Measurements from ENCODE around the gene ERICH6.

ERICH6 gene

GRCh38 chr3:150741497-150742140 is 37.9 kb upstream of the ERICH6 start:
- H3K4me3 ChIP-seq (ENCODE audit: low read depth, low read length): no peak overlapping the region
- no peak for DNase-seq (ENCODE audit: low read depth)
- TF ChIP-seq CTCF (conservative IDR thresholded peaks at IDR 0.05; ENCODE audit: low read depth, low read length): no peak

DNA sequence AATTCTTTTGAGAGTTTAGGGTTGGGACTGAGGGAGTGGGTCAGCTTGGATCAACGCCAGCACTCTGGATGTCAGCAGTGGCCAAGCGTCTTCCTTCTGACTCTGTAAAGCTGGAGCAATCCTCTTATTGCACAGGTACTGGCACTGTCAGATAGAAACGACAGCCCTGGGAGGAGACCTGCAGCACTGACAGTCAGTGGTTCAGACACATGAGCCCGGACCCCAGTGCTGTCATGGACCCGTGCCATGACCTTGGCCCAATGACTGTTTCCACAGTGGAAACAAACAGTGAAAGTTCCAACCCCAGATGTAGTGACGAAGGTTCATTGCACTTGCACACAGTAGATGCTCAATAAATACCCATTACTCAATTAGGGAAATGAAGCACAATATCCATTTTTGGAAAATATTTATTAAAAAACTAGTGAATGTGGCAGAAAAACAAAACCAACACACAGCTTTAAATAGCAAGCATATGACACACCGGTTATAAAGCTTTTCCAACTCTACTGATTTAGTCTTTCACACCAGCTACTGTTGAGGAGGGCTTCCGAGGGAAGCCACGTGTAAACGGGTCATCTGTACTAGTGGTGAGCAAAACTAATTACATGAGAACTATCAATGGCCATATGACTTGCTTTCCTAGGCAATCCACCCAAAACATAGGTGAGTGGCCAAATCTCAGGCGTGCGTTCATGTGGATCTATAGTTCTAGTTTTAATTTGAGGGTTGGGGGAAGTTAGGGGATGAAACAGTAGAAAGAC is 37.2 kb upstream of the ERICH6 start:
- no peak for DNase-seq (ENCODE audit: low read depth)
- no peak overlapping the region for H3K4me3 ChIP-seq (ENCODE audit: low read depth, low read length)
- TF ChIP-seq CTCF (conservative IDR thresholded peaks at IDR 0.05; ENCODE audit: low read depth, low read length): no peak

- TF ChIP-seq CTCF (conservative IDR thresholded peaks at IDR 0.05; ENCODE audit: low read depth, low read length): no peak
- no peak for DNase-seq (ENCODE audit: low read depth)
- no peak overlapping the region for H3K4me3 ChIP-seq (ENCODE audit: low read depth, low read length)
Measured at GRCh38 chr3:150739877-150740645, 36.3 kb upstream of the ERICH6 start.

DNA sequence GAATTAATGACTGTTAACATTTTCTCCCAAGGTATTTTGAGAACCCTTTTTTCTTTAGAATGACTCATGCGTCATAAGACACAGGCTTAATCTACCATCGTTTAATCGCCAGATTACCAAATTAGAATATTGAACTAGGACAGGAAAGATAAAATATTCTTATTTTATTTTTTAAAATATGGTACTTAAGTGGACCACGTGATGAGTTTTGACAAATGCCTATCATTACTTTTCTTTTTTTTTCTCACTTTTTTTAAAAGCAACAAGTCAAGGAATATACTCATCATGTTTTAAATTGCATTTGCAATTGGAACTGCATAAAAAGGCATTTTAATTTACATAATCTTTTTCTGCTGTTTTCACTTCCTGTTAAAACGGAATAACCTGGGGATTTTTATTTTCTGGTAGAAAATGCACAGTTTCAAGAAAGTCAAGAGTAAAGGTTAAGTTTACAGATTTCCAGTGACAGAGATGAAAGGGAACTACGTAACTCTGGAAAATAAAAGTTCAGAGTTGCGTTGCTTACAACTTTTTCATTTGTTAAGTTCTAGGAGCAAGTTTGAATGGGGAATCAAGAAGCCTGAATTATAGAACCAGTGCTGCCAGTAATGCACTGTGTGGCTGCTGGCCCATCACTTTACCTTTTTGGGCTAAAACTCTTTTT is 35.6 kb upstream of the ERICH6 start:
- DNase-seq (ENCODE audit: low read depth): no peak
- TF ChIP-seq CTCF (conservative IDR thresholded peaks at IDR 0.05; ENCODE audit: low read depth, low read length): no peak
- H3K4me3 ChIP-seq (ENCODE audit: low read depth, low read length): no peak overlapping the region

DNA sequence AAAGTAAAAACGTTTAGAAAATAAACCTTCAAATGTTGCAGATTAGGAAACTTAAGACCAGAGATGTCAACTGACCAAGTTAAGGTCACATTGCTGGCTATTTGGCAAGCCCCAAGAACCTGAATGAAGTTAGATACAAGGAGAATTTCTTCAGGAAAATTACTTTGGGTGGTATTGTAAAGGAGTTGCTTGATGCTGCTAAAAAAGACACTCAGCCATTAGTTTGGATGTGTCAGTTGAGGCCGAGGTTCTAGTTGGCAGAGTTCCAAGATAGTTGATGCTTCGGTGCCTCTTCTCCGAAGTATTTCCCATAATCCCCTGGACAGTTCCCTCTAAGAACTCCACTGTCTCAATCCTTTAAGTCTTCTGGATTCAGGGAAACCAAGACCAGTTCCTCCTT is 35.0 kb upstream of the ERICH6 start:
- peak; percentile 56 for DNase-seq (ENCODE audit: low read depth)
- TF ChIP-seq CTCF (conservative IDR thresholded peaks at IDR 0.05; ENCODE audit: low read depth, low read length): no peak
- no peak overlapping the region for H3K4me3 ChIP-seq (ENCODE audit: low read depth, low read length)

DNA sequence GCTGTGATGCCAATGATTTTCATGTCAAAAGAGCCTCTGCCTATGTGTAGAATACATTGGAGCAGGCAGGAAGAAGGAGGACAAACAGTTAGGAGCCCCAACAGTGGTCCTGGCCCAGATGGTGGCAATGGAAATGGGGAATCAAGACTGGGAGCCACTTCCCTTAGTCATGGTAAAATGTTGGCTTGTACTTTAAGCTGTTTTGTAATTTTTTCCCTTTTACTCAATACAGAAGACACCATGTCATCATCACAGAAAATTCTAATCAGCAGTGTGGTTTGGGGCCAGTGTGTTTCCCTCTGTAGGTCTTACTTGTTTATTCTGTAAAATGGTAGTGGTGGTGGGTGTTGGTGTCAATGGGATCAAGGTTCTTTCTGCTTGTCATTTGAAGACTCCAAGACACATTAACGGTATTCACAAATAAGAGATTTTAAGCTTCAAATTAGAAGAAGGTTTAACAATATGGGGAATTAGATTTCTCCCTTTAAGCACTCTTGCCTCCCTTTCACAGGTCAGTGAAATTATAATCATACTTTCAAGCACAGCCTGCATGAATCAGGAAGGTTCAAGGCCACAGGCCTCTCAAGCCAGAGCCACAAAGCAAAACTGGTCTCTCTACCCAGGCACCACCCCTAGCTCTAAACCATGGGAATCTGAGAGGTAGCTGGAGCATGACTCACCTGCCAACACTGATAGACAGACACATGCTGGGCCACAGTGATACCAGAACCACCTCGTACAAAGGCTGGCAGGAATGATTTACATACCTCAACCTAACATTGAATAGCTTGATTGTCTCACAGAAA is 34.4 kb upstream of the ERICH6 start:
- peak; percentile 71 for DNase-seq (ENCODE audit: low read depth)
- no peak for TF ChIP-seq CTCF (conservative IDR thresholded peaks at IDR 0.05; ENCODE audit: low read depth, low read length)
- no peak overlapping the region for H3K4me3 ChIP-seq (ENCODE audit: low read depth, low read length)
